ENCODE results near the gene PI16. TPM values are rescaled to one million over a fixed set of nuclear protein-coding genes. Genes with fewer than 3 reads are reported as not detected.

PI16 gene
- total RNA-seq, 4 donors from 2014 or later: 44.8 to 64.3 (median 56.9) TPM

DNA sequence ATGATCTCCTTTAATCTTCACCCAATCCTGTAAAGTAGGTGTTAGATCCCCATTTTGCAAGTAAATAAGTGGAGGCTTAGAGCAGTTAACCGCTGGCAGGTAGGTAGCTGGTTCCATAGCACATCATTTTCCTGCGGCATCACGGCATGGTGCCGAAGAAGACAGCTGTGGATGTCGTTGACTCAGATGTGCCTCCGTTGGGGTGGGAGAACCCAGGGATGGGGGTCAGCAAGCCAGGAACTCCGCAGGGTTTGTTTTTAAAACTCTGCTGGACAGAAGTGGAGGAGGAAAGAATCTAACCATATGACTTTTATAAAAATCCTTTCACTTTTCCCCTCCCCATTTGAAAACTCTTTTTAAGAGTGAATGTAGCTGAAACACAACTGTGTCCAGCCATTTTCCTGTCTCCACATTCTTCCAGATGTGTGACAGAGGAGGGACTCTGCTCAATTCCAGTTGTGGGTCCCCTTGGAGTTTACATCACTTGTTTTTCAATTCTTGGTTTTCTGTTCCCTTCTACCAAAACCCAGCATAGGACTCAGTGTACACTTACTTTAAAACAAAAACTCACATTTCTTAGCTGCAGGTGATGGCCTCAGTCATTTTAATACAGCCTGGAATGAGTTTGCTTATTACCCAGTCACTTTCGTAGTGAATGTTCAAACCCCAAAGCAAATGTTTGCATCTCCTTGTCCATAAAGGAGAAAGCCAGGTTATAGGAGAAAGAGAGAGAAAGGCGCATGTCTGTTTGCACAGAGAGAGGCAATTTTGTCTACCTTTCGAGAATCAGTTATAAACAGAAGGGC, 27.6 kb upstream of the PI16 start:
- Histone ChIP-seq H3K9me3 (no peaks in the 10 kb centered on the region), H3K27ac (replicated peaks in 1 of 4) (peak overlapping the region; percentile 32 to 64 (median 52)), H3K4me1 (peaks cover 18 to 43% (median 37%) of the 10 kb centered on the region in 4 donors), H3K36me3 (peaks cover 11 to 39% (median 35%) of the 10 kb centered on the region in 4 donors), H3K4me3 (no peak overlapping the region), H3K27me3 (no peaks in the 10 kb centered on the region)
- no peak for DNase-seq (ENCODE audit: extremely low spot score)
- intact Hi-C loops (cut with DNase I): no loop called here
- 70% methylated on average over 10 of the region's 10 CpGs for WGBS
- TF ChIP-seq, protein P1, sequence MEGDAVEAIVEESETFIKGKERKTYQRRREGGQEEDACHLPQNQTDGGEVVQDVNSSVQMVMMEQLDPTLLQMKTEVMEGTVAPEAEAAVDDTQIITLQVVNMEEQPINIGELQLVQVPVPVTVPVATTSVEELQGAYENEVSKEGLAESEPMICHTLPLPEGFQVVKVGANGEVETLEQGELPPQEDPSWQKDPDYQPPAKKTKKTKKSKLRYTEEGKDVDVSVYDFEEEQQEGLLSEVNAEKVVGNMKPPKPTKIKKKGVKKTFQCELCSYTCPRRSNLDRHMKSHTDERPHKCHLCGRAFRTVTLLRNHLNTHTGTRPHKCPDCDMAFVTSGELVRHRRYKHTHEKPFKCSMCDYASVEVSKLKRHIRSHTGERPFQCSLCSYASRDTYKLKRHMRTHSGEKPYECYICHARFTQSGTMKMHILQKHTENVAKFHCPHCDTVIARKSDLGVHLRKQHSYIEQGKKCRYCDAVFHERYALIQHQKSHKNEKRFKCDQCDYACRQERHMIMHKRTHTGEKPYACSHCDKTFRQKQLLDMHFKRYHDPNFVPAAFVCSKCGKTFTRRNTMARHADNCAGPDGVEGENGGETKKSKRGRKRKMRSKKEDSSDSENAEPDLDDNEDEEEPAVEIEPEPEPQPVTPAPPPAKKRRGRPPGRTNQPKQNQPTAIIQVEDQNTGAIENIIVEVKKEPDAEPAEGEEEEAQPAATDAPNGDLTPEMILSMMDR (IDR thresholded peaks at IDR 0.05): no peak
- TF ChIP-seq EP300 (IDR thresholded peaks at IDR 0.05) (no peak), POLR2A (IDR thresholded peaks at IDR 0.05; ENCODE audit: low read depth) (no peak), POLR2AphosphoS5 (IDR thresholded peaks at IDR 0.05) (no peak)

DNA sequence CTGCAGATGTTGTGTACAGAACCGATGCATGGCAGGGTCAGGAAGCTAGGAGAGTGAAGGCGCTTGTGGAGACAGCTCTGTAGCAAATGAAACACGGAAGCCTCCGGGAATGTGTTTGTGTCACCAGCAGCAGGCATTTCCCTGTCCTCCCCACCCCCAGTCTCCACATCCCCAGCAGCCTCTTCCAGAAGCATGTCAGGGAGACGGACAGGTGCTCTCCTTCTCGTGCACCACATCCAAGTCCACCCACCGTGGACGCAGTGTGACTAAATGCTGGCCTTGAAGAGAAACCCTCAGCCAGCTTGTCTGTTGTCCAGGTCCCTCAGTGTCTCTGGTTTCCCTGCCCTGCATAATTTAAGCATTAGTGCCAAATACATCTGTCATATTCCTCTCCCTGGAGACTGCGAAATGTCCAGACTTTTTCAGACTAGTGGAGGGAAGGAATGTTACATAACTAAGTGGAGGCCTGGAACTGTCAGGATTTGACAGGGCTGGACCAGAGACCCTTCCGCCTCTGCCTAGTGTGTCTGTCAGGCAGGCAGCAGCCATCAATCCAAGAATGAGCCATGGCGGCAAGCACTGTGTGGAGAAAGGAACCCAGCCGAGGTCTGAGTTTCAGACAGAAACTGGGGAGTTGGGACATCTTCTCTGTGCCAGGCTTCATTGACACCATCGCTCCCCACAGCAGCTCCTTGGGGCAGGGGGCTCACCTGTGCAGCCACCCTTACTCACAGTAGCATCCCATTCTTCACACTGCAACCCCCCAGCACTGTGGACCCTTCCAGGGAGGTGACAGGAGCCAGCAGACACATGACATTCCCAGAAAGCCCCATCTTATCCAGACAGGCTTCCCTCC, 26.6 kb upstream of the PI16 start:
- intact Hi-C loops (cut with DNase I): no loop called here
- Histone ChIP-seq H3K36me3 (peaks cover 10 to 32% (median 30%) of the 10 kb centered on the region in 4 donors), H3K4me1 (peaks cover 18 to 43% (median 37%) of the 10 kb centered on the region in 4 donors), H3K27me3 (no peaks in the 10 kb centered on the region), H3K27ac (replicated peaks in 1 of 4) (peak overlapping the region; percentile 32 to 64 (median 52)), H3K4me3 (no peak overlapping the region), H3K9me3 (no peaks in the 10 kb centered on the region)
- WGBS: 38% methylated on average over 12 of the region's 13 CpGs
- no peak for DNase-seq (ENCODE audit: extremely low spot score)
- TF ChIP-seq POLR2AphosphoS5 (IDR thresholded peaks at IDR 0.05): peak; percentile 41 to 48
- TF ChIP-seq, protein P1 (IDR thresholded peaks at IDR 0.05): no peak

- Histone ChIP-seq H3K36me3 (peaks cover 5 to 25% (median 24%) of the 10 kb centered on the region in 4 donors), H3K27me3 (no peaks in the 10 kb centered on the region), H3K27ac (replicated peaks in 1 of 4) (peak overlapping the region; percentile 32 to 64 (median 52)), H3K9me3 (no peaks in the 10 kb centered on the region), H3K4me3 (no peak overlapping the region), H3K4me1 (peaks cover 18 to 43% (median 37%) of the 10 kb centered on the region in 4 donors)
- no peak for TF ChIP-seq POLR2AphosphoS5 (IDR thresholded peaks at IDR 0.05)
- WGBS: 65% methylated on average over 7 of the region's 7 CpGs
- intact Hi-C loops (cut with DNase I): no loop called here
- DNase-seq (ENCODE audit: extremely low spot score): no peak
Observed at GRCh38 chr6:36928547-36928918, 26.0 kb upstream of the PI16 start.

DNA sequence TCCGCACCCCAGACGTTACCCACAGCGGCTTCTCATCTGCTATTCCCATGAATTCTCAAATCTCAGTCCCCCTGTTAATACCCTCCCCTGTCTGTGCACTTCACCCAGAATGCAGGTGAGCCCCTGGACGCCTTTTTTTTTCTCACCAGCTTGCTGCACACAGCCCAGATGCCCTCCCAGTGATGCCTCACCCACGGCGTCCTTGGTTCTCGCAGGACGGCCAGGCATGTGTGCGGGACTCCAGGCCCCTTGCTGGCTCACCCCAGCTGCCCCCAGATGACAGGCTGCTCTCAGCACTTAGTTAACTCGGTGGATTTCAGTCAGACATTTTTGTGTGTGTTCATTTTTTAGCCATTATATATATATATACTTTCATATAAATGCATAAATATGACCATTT, 25.4 kb upstream of the PI16 start:
- no peak for TF ChIP-seq EP300 (IDR thresholded peaks at IDR 0.05)
- TF ChIP-seq POLR2AphosphoS5 (IDR thresholded peaks at IDR 0.05): no peak
- TF ChIP-seq POLR2A (IDR thresholded peaks at IDR 0.05; ENCODE audit: low read depth): no peak
- TF ChIP-seq, protein P1 (IDR thresholded peaks at IDR 0.05): no peak
- WGBS: 88% methylated on average over 10 of the region's 10 CpGs
- intact Hi-C loops (cut with DNase I): no loop called here
- Histone ChIP-seq H3K27me3 (no peaks in the 10 kb centered on the region), H3K27ac (replicated peaks in 1 of 4) (peak overlapping the region in 2 of 4 donors; percentile 42 to 64), H3K4me3 (no peak overlapping the region), H3K4me1 (peaks cover 18 to 43% (median 37%) of the 10 kb centered on the region in 4 donors), H3K36me3 (peaks cover 3 to 19% (median 18%) of the 10 kb centered on the region in 4 donors), H3K9me3 (no peaks in the 10 kb centered on the region)
- DNase-seq (ENCODE audit: extremely low spot score): no peak

GRCh38 chr6:36929607-36930006, 24.9 kb upstream of the PI16 start:
- no peak for DNase-seq (ENCODE audit: extremely low spot score)

More at GRCh38 chr6:36929607-36930006, 24.9 kb upstream of the PI16 start:
- intact Hi-C loops (cut with DNase I): no loop called here
- H3K9me3 ChIP-seq: no peaks in the 10 kb centered on the region
- TF ChIP-seq EP300 (IDR thresholded peaks at IDR 0.05) (no peak), POLR2AphosphoS5 (IDR thresholded peaks at IDR 0.05) (no peak), POLR2A (IDR thresholded peaks at IDR 0.05; ENCODE audit: low read depth) (no peak)
- TF ChIP-seq, protein P1 (IDR thresholded peaks at IDR 0.05): no peak
- 38% methylated on average over 5 of the region's 5 CpGs for WGBS
- H3K36me3 ChIP-seq: peaks cover 3 to 15% (median 13%) of the 10 kb centered on the region in 4 donors
- H3K27me3 ChIP-seq: no peaks in the 10 kb centered on the region
- H3K4me1 ChIP-seq: peaks cover 18 to 43% (median 37%) of the 10 kb centered on the region in 4 donors
- no peak overlapping the region for H3K4me3 ChIP-seq
- peak overlapping the region in 2 of 4 donors; percentile 42 to 64 for H3K27ac ChIP-seq (replicated peaks in 1 of 4)
